H9 (cell line): ENCODE results near the gene CUEDC1. TPM values are rescaled to one million over a fixed set of nuclear protein-coding genes. Genes with fewer than 3 reads are reported as not detected.

Experiments
- DNase-seq: peaks from one replicate; pipeline ENCODE4 v3.0.0-alpha.2; 2017
- H2AFZ ChIP-seq: one replicate; pipeline ENCODE4 v1.6.1; 2013; ENCODE audit warnings: mild to moderate bottlenecking, low read length, control low read depth, moderate library complexity
- H2AK5ac ChIP-seq: 2 replicates; pipeline ENCODE4 v1.6.1; 2013; ENCODE audit warnings: low read length, control low read depth, mixed read lengths; ENCODE audit not compliant: insufficient read length
- H2BK120ac ChIP-seq: one replicate; pipeline ENCODE4 v1.6.1; 2013; ENCODE audit warnings: low read depth, mild to moderate bottlenecking, low read length, control low read depth, inconsistent platforms; ENCODE audit not compliant: poor library complexity, severe bottlenecking
- H2BK12ac ChIP-seq: 2 replicates; pipeline ENCODE4 v1.6.1; 2013; ENCODE audit warnings: low read length, control low read depth, mixed read lengths, low read depth; ENCODE audit not compliant: insufficient read length
- H2BK15ac ChIP-seq: 2 replicates; pipeline ENCODE4 v1.6.1; 2013; ENCODE audit warnings: low read depth, low read length, control low read depth
- H2BK20ac ChIP-seq: one replicate; pipeline ENCODE4 v1.6.1; 2013; ENCODE audit warnings: low read depth, mild to moderate bottlenecking, low read length, control low read depth, inconsistent platforms; ENCODE audit not compliant: poor library complexity, severe bottlenecking
- H2BK5ac ChIP-seq: 2 replicates; pipeline ENCODE4 v1.6.1; 2013; ENCODE audit warnings: low read length, control low read depth, mixed read lengths; ENCODE audit not compliant: insufficient read length
- H3K14ac ChIP-seq: 2 replicates; pipeline ENCODE4 v1.6.1; 2013; ENCODE audit warnings: low read length, control low read depth; ENCODE audit not compliant: insufficient read depth
- H3K18ac ChIP-seq: 2 replicates; pipeline ENCODE4 v1.6.1; 2013; ENCODE audit warnings: low read depth, mild to moderate bottlenecking, mixed read lengths, low read length, control low read depth; ENCODE audit not compliant: insufficient read length
- H3K23ac ChIP-seq: 2 replicates; pipeline ENCODE4 v1.6.1; 2013; ENCODE audit warnings: low read length, control low read depth, mixed read lengths, low read depth; ENCODE audit not compliant: insufficient read length
- H3K23me2 ChIP-seq: 2 replicates; pipeline ENCODE4 v1.6.1; 2013; ENCODE audit warnings: low read depth, mild to moderate bottlenecking, mixed read lengths, low read length, control low read depth; ENCODE audit not compliant: insufficient read length, poor library complexity, severe bottlenecking
- H3K27ac ChIP-seq: 2 replicates; pipeline ENCODE4 v1.5.1; 2013; ENCODE audit warnings: low read length, control low read depth, mixed read lengths, low read depth; ENCODE audit not compliant: insufficient read length
- H3K27me3 ChIP-seq: 2 replicates; pipeline ENCODE4 v1.6.1; 2013; ENCODE audit warnings: low read length, control low read depth, inconsistent platforms; ENCODE audit not compliant: insufficient read depth
- H3K4ac ChIP-seq: 2 replicates; pipeline ENCODE4 v1.6.1; 2013; ENCODE audit warnings: low read depth, mild to moderate bottlenecking, control low read depth, inconsistent platforms, low read length, moderate library complexity
- H3K4me1 ChIP-seq: 2 replicates; pipeline ENCODE4 v1.6.1; 2013; ENCODE audit warnings: low read length, control low read depth, inconsistent platforms; ENCODE audit not compliant: insufficient read depth
- H3K4me2 ChIP-seq: 2 replicates; pipeline ENCODE4 v1.6.1; 2013; ENCODE audit warnings: low read length, control low read depth, mixed read lengths; ENCODE audit not compliant: insufficient read length, insufficient read depth
- H3K56ac ChIP-seq: 2 replicates; pipeline ENCODE4 v1.6.1; 2013; ENCODE audit warnings: low read depth, mild to moderate bottlenecking, mixed read lengths, low read length, control low read depth; ENCODE audit not compliant: insufficient read length
- H3K79me1 ChIP-seq: 2 replicates; pipeline ENCODE4 v1.6.1; 2013; ENCODE audit warnings: low read depth, mild to moderate bottlenecking, moderate library complexity, low read length, control low read depth, inconsistent platforms; ENCODE audit not compliant: insufficient read depth, poor library complexity, severe bottlenecking
- H3K79me2 ChIP-seq: 2 replicates; pipeline ENCODE4 v1.6.1; 2013; ENCODE audit warnings: low read length, control low read depth, inconsistent platforms; ENCODE audit not compliant: insufficient read depth
- H3K9ac ChIP-seq: 2 replicates; pipeline ENCODE4 v1.6.1; 2013; ENCODE audit warnings: low read length, control low read depth, mixed read lengths; ENCODE audit not compliant: insufficient read length; ENCODE audit errors: extremely low read depth
- H3K9me3 ChIP-seq: one replicate; pipeline ENCODE4 v1.6.1; 2013; ENCODE audit warnings: low read depth, low read length, inconsistent platforms; ENCODE audit not compliant: control insufficient read depth
- H3T11ph ChIP-seq: one replicate; pipeline ENCODE4 v1.6.1; 2013; ENCODE audit warnings: mild to moderate bottlenecking, low read length, control low read depth, inconsistent platforms
- H4K20me1 ChIP-seq: one replicate; pipeline ENCODE4 v1.6.1; 2013; ENCODE audit not compliant: control insufficient read depth, insufficient read length, insufficient read depth
- H4K5ac ChIP-seq: 2 replicates; pipeline ENCODE4 v1.6.1; 2013; ENCODE audit warnings: low read depth, mild to moderate bottlenecking, mixed read lengths, low read length, control low read depth; ENCODE audit not compliant: insufficient read length
- H4K8ac ChIP-seq: replicated peaks from 2 replicates; pipeline ENCODE4 v1.6.1; 2013; ENCODE audit warnings: low read length, control low read depth, mixed read lengths, low read depth; ENCODE audit not compliant: insufficient read length
- H4K91ac ChIP-seq: 2 replicates; pipeline ENCODE4 v1.6.1; 2013; ENCODE audit warnings: low read depth, mild to moderate bottlenecking, moderate library complexity, mixed read lengths, low read length, control low read depth; ENCODE audit not compliant: insufficient read length
- H3K27ac Mint-ChIP-seq, 3 experiments: 2 replicates in 2 of 3; 3 replicates in 1 of 3; pipeline ENCODE4 v1.8.0; 2020 to 2021; ENCODE audit warnings: mixed read lengths in 3 of 3, mild to moderate bottlenecking in 1 of 3, moderate library complexity in 1 of 3
- H3K27me3 Mint-ChIP-seq: 2 replicates; pipeline ENCODE4 v1.8.0; 2021; ENCODE audit warnings: low read depth, mild to moderate bottlenecking, moderate library complexity, mixed read lengths
- H3K36me3 Mint-ChIP-seq, 3 experiments: 2 replicates in 2 of 3; 3 replicates in 1 of 3; pipeline ENCODE4 v1.8.0; 2020 to 2021; ENCODE audit warnings: low read depth in 3 of 3, mixed read lengths in 3 of 3; ENCODE audit not compliant: insufficient read depth in 1 of 3
- H3K4me1 Mint-ChIP-seq, 2 experiments: 2 replicates each; pipeline ENCODE4 v1.8.0; 2020; ENCODE audit warnings: mixed read lengths in 2 of 2
- H3K4me3 Mint-ChIP-seq, 2 experiments: 2 replicates in 1 of 2; 3 replicates in 1 of 2; pipeline ENCODE4 v1.8.0; 2020 to 2021; ENCODE audit warnings: mild to moderate bottlenecking in 2 of 2, mixed read lengths in 2 of 2, moderate library complexity in 1 of 2
- H3K9me3 Mint-ChIP-seq, 2 experiments: 2 replicates in 1 of 2; 3 replicates in 1 of 2; pipeline ENCODE4 v1.8.0; 2020; ENCODE audit warnings: mild to moderate bottlenecking in 2 of 2, mixed read lengths in 2 of 2, moderate library complexity in 1 of 2
- WGBS: extraction: QIAGEN DNeasy Blood & Tissue Kit; methylation state at CpG from one replicate; pipeline ENCODE4 v1.1.7; 2013; ENCODE audit warnings: missing lambda C conversion rate, low lambda C conversion rate, mixed read lengths; ENCODE audit not compliant: insufficient read length; ENCODE audit errors: extremely low coverage; 5-methylcytosine and 5-hydroxymethylcytosine counted together
- total RNA-seq: library from RNA; stranded (reverse); gene quantifications from 2 replicates; pipeline ENCODE4 v1.2.1, GENCODE V29; 2021
- TF ChIP-seq, protein P1 (sequence below): fragments of 200-600 bp; sonication (generic); conservative IDR thresholded peaks from 3 replicates; pipeline ENCODE4 v1.8.0; 2021; ENCODE audit warnings: antibody characterized with exemption, mild to moderate bottlenecking

The CUEDC1 gene
- total RNA-seq, 1 experiment from 2014 or later = 7.3 TPM

- no peaks in the 10 kb centered on the region; a peak in 1 of 7 replicates for H3K36me3 Mint-ChIP-seq
- Histone ChIP-seq H3K56ac (no peak overlapping the region), H3K18ac (no peak overlapping the region), H3K27ac (no peak overlapping the region), H3T11ph (no peak overlapping the region), H4K91ac (no peak overlapping the region), H4K5ac (no peak overlapping the region), H3K4me2 (no peak overlapping the region), H3K79me1 (no peaks in the 10 kb centered on the region), H3K9ac (no peak overlapping the region), H4K20me1 (no peaks in the 10 kb centered on the region), H3K14ac (no peak overlapping the region), H2AFZ (no peak overlapping the region), H3K23me2 (no peaks in the 10 kb centered on the region), H2AK5ac (no peak overlapping the region), H3K79me2 (no peaks in the 10 kb centered on the region), H3K27me3 (no peaks in the 10 kb centered on the region), H3K23ac (no peak overlapping the region), H2BK5ac (no peak overlapping the region), H3K4ac (no peak overlapping the region), H2BK20ac (no peak overlapping the region), H3K4me1 (peaks cover 4% of the 10 kb centered on the region; the same call in 1 of the 2 replicates), H2BK12ac (no peak overlapping the region), H2BK120ac (no peak overlapping the region), H4K8ac (no peak overlapping the region), H3K9me3 (no peaks in the 10 kb centered on the region), H2BK15ac (no peak overlapping the region)
- peaks cover 12 to 20% of the 10 kb centered on the region in 2 experiments for H3K4me1 Mint-ChIP-seq
- H3K4me3 Mint-ChIP-seq = no peak overlapping the region
- WGBS = no CpG with 5 or more reads among the region's 11 CpGs
- TF ChIP-seq, protein P1, sequence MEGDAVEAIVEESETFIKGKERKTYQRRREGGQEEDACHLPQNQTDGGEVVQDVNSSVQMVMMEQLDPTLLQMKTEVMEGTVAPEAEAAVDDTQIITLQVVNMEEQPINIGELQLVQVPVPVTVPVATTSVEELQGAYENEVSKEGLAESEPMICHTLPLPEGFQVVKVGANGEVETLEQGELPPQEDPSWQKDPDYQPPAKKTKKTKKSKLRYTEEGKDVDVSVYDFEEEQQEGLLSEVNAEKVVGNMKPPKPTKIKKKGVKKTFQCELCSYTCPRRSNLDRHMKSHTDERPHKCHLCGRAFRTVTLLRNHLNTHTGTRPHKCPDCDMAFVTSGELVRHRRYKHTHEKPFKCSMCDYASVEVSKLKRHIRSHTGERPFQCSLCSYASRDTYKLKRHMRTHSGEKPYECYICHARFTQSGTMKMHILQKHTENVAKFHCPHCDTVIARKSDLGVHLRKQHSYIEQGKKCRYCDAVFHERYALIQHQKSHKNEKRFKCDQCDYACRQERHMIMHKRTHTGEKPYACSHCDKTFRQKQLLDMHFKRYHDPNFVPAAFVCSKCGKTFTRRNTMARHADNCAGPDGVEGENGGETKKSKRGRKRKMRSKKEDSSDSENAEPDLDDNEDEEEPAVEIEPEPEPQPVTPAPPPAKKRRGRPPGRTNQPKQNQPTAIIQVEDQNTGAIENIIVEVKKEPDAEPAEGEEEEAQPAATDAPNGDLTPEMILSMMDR = no peak
- no peaks in the 10 kb centered on the region; a peak in 1 of 5 replicates for H3K9me3 Mint-ChIP-seq
- no peak for DNase-seq
- no peaks in the 10 kb centered on the region for H3K27me3 Mint-ChIP-seq
- H3K27ac Mint-ChIP-seq = no peak overlapping the region; a peak in 1 of 7 replicates
These were observed 65.0 kb downstream of the CUEDC1 start for GRCh38 chr17:57889892-57890856.
